GM20000 (cell line): Measurements from ENCODE around the gene FER1L5.

ENCODE experiments used
- DNase-seq: peaks from one replicate; pipeline ENCODE4 v3.0.0; 2012; ENCODE audit warnings: low spot score
- CTCF ChIP-seq: IDR thresholded peaks from 2 replicates; pipeline ENCODE4 v1.5.1; 2012; ENCODE audit warnings: mild to moderate bottlenecking, control low read depth; ENCODE audit errors: extremely low read depth, missing control alignments

The FER1L5 gene

GRCh38 chr2:96701636-96702035 lies 59.1 kb downstream of the FER1L5 start:
- TF ChIP-seq CTCF, result no peak

GRCh38 chr2:96702098-96702785 lies 59.7 kb downstream of the FER1L5 start:
- DNase-seq, result no peak
- no peak for TF ChIP-seq CTCF

More at GRCh38 chr2:96701636-96702035, 59.1 kb downstream of the FER1L5 start:
- no peak for DNase-seq

GRCh38 chr2:96703021-96703751 lies 60.6 kb downstream of the FER1L5 start:
- TF ChIP-seq CTCF, result no peak

GRCh38 chr2:96710985-96711384 lies 68.4 kb downstream of the FER1L5 start:
- DNase-seq, result no peak
- no peak for TF ChIP-seq CTCF

More at GRCh38 chr2:96703021-96703751, 60.6 kb downstream of the FER1L5 start:
- DNase-seq, result no peak

GRCh38 chr2:96715658-96716057 lies 73.1 kb downstream of the FER1L5 start:
- no peak for DNase-seq
- TF ChIP-seq CTCF, result no peak

- TF ChIP-seq CTCF, result no peak
These were observed 73.8 kb downstream of the FER1L5 start for GRCh38 chr2:96716388-96716787.

GRCh38 chr2:96726131-96726530 lies 83.6 kb downstream of the FER1L5 start:
- TF ChIP-seq CTCF, result no peak

More at GRCh38 chr2:96716388-96716787, 73.8 kb downstream of the FER1L5 start:
- DNase-seq, result no peak

More at GRCh38 chr2:96726131-96726530, 83.6 kb downstream of the FER1L5 start:
- DNase-seq, result no peak
